G401 (cell line): ENCODE measurements around the gene RAG1. TPM values are rescaled to one million over a fixed set of nuclear protein-coding genes. Genes with fewer than 3 reads are reported as not detected.

Experiments used
- DNase-seq: peaks from one replicate; pipeline ENCODE4 v3.0.0-alpha.2; 2015; ENCODE audit warnings: low spot score
- in situ Hi-C: cut with HindIII; loops from 2 replicates; pipeline ENCODE4 v1.10.0; 2016; ENCODE audit warnings: low sequenced_read_pairs, mixed read lengths
- total RNA-seq: library from RNA; depleted of rRNA; stranded (reverse); fragments of >200 nt; shearing (Covaris generic); gene quantifications from 2 replicates; pipeline ENCODE4 v1.2.3, GENCODE V29; 2014; rRNA removed

Gene RAG1
- total RNA-seq, 1 experiment from 2014 or later = not detected

GRCh38 chr11:36620246-36620645 lies 52.4 kb downstream of the RAG1 start:
- in situ Hi-C loops = no loop called here

GRCh38 chr11:36622431-36623136 lies 54.8 kb downstream of the RAG1 start:
- in situ Hi-C loops = no loop called here
- no peak for DNase-seq

More at GRCh38 chr11:36620246-36620645, 52.4 kb downstream of the RAG1 start:
- DNase-seq = no peak

- in situ Hi-C loops = no loop called here
- DNase-seq = no peak
Measured at GRCh38 chr11:36623494-36623893, 55.7 kb downstream of the RAG1 start.

DNA sequence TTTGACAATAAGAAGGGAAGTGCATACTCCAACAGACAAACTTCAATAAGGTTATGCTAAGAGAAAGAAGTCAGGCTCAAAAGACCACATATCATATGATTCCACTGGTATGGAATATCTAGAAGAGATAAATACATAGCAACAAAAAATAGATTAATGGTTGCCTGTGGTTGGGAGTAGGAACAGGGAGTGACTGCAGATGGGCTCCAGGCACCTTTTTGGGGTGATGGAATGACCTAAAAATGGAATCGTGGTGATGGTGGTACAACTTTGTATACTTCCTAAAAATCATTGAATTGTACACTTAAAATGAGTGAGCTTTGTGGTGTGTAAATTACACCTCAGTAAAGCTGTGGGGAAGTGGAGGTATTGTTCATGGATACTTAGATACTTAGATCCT lies 59.2 kb downstream of the RAG1 start:
- no peak for DNase-seq
- in situ Hi-C loops = no loop called here

- in situ Hi-C loops = no loop called here
- DNase-seq = no peak
Measured at GRCh38 chr11:36627471-36627870, 59.7 kb downstream of the RAG1 start.

- no peak for DNase-seq
- in situ Hi-C loops = no loop called here
Measured at GRCh38 chr11:36628141-36628540, 60.3 kb downstream of the RAG1 start.

DNA sequence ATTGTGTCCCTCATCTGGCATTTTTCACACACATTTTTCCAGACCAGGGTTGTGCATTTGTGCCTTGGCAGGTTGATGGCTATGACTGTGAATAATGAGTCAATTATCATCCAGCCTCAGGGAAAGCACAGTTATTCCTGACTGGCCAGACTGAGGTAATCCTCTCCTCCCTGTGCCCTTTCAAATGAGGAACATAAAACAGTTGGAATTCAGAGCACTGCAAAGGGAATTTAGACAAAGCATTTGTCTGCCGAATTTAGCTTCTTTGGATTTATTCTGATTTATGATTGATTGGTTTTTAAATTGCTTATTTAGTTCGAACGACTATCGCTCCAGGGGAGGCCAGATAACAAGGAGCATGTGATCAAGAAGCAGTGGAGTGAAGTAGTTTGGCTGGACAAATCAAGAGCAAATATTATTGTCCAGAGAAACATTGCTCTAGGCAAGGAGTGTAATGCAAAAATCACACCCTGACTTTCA lies 61.0 kb downstream of the RAG1 start:
- in situ Hi-C loops = no loop called here
- DNase-seq = no peak

Other genes with a start within 250 kb of the RAG1 start
- gene TRAF6, start 57.7 kb upstream of the RAG1 start, total RNA-seq = 3.7 and 4.2 TPM in 2 replicates
- gene IFTAP, start 26.5 kb downstream of the RAG1 start, total RNA-seq = 47.4 and 58.5 TPM in 2 replicates
- gene RAG2, start 30.2 kb downstream of the RAG1 start, total RNA-seq = not detected in 2 replicates